Measurements from ENCODE around the gene KIRREL3.

GRCh38 chr11:126963115-126963514, 37.5 kb downstream of the KIRREL3 start:
- TF ChIP-seq CTCF (conservative IDR thresholded peaks at IDR 0.05; ENCODE audit: low read depth, low read length) = no peak
- TF ChIP-seq ELK1 (IDR thresholded peaks at IDR 0.05; ENCODE audit: borderline replicate concordance, low read depth, low read length) = no peak
- no peak for TF ChIP-seq POLR2A (IDR thresholded peaks at IDR 0.05; ENCODE audit: low read depth, low read length)
- TF ChIP-seq MAFK (IDR thresholded peaks at IDR 0.05; ENCODE audit: low read depth, low read length) = no peak

Data from IMR-90 (cell line).